Measurements from ENCODE around the gene NTRK1. TPM values are rescaled to one million over a fixed set of nuclear protein-coding genes. Genes with fewer than 3 reads are reported as not detected.

The NTRK1 gene
- total and polyA plus RNA-seq, 2 donors (not counting 1 experiment from before 2014, with no cell fraction given): not detected

- Histone ChIP-seq H3K4me3 (ENCODE audit: control extremely low read depth in 1 of 5, extremely low read depth in 1 of 5, insufficient read depth in 1 of 5, low read depth in 2 of 5, low read length in 4 of 5) (no peak overlapping the region), H3K27me3 (replicated peaks in 1 of 4; ENCODE audit: control extremely low read depth in 1 of 4, control insufficient read depth in 3 of 4, insufficient read depth in 4 of 4, low read length in 3 of 4) (peaks cover 0 to 27% (median 6%) of the 10 kb centered on the region in 4 experiments), H3K9me3 (ENCODE audit: control extremely low read depth in 1 of 3, control insufficient read depth in 2 of 3, insufficient read depth in 1 of 3, low read length in 2 of 3) (no peaks in the 10 kb centered on the region), H3K79me2 (ENCODE audit: control insufficient read depth, insufficient read depth, low read length) (no peaks in the 10 kb centered on the region), H3K4me1 (ENCODE audit: control insufficient read depth in 2 of 2, insufficient read depth in 2 of 2, low read length in 2 of 2) (no peaks in the 10 kb centered on the region), H3K4me2 (replicated peaks; ENCODE audit: low read depth, low read length, poor library complexity, severe bottlenecking) (no peak overlapping the region), H3K27ac (ENCODE audit: low read length in 2 of 2) (no peak overlapping the region), H4K20me1 (ENCODE audit: control insufficient read depth, insufficient read depth, low read length, poor library complexity, severe bottlenecking) (no peaks in the 10 kb centered on the region), H3K9ac (ENCODE audit: low read length) (no peak overlapping the region), H2AFZ (ENCODE audit: insufficient read depth, low read depth, low read length, poor library complexity, severe bottlenecking) (no peak overlapping the region), H3K36me3 (replicated peaks in 1 of 2; ENCODE audit: control extremely low read depth in 1 of 2, control insufficient read depth in 1 of 2, extremely low read depth in 1 of 2, insufficient read depth in 2 of 2, low read length in 1 of 2) (no peaks in the 10 kb centered on the region)
- ChIA-PET CTCF (interaction anchor here (1.4 to 1.6 kb wide), 2 partner anchors 27 to 56 kb away, joined by 4 read pairs; partner anchors contain the start of gene NTRK1), POLR2A (interaction anchor here (0.6 kb wide), 1 partner anchor 54 kb away, joined by 9 read pairs; no protein-coding TSS in a partner anchor)
- no CpG with 5 or more reads among the region's 2 CpGs for WGBS (ENCODE audit: insufficient coverage)
- Mint-ChIP-seq H3K4me3 (no peak overlapping the region), H3K27me3 (peaks cover 55% of the 10 kb centered on the region), H3K4me1 (no peaks in the 10 kb centered on the region), H3K27ac (no peak overlapping the region), H3K9me3 (ENCODE audit: insufficient read depth) (no peaks in the 10 kb centered on the region)
- intact Hi-C loops (cut with micrococcal nuclease): no loop called here
- TF ChIP-seq, protein P1, sequence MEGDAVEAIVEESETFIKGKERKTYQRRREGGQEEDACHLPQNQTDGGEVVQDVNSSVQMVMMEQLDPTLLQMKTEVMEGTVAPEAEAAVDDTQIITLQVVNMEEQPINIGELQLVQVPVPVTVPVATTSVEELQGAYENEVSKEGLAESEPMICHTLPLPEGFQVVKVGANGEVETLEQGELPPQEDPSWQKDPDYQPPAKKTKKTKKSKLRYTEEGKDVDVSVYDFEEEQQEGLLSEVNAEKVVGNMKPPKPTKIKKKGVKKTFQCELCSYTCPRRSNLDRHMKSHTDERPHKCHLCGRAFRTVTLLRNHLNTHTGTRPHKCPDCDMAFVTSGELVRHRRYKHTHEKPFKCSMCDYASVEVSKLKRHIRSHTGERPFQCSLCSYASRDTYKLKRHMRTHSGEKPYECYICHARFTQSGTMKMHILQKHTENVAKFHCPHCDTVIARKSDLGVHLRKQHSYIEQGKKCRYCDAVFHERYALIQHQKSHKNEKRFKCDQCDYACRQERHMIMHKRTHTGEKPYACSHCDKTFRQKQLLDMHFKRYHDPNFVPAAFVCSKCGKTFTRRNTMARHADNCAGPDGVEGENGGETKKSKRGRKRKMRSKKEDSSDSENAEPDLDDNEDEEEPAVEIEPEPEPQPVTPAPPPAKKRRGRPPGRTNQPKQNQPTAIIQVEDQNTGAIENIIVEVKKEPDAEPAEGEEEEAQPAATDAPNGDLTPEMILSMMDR (IDR thresholded peaks at IDR 0.05): no peak
- no peak for TF ChIP-seq EZH2 (IDR thresholded peaks at IDR 0.05; ENCODE audit: borderline replicate concordance, insufficient read depth, low read depth, low read length, poor library complexity, severe bottlenecking)
- ATAC-seq (ENCODE audit: low read depth) (no peak), DNase-seq (no peak)
Measured at GRCh38 chr1:156833603-156834002, 27.1 kb upstream of the NTRK1 start.

GRCh38 chr1:156834322-156834721 is 26.3 kb upstream of the NTRK1 start:
- TF ChIP-seq EZH2 (IDR thresholded peaks at IDR 0.05; ENCODE audit: borderline replicate concordance, insufficient read depth, low read depth, low read length, poor library complexity, severe bottlenecking): no peak
- TF ChIP-seq, protein P1 (IDR thresholded peaks at IDR 0.05): no peak
- DNase-seq: no peak
- Mint-ChIP-seq H3K27ac (no peak overlapping the region), H3K4me1 (no peaks in the 10 kb centered on the region), H3K9me3 (ENCODE audit: insufficient read depth) (no peaks in the 10 kb centered on the region), H3K27me3 (peaks cover 60% of the 10 kb centered on the region), H3K4me3 (no peak overlapping the region)
- H3K79me2 ChIP-seq (ENCODE audit: control insufficient read depth, insufficient read depth, low read length): no peaks in the 10 kb centered on the region
- H3K4me3 ChIP-seq (ENCODE audit: control extremely low read depth in 1 of 5, extremely low read depth in 1 of 5, insufficient read depth in 1 of 5, low read depth in 2 of 5, low read length in 4 of 5): no peak overlapping the region
- H3K36me3 ChIP-seq (replicated peaks in 1 of 2; ENCODE audit: control extremely low read depth in 1 of 2, control insufficient read depth in 1 of 2, extremely low read depth in 1 of 2, insufficient read depth in 2 of 2, low read length in 1 of 2): no peaks in the 10 kb centered on the region
- peaks cover 0 to 34% (median 7%) of the 10 kb centered on the region in 4 experiments for H3K27me3 ChIP-seq (replicated peaks in 1 of 4; ENCODE audit: control extremely low read depth in 1 of 4, control insufficient read depth in 3 of 4, insufficient read depth in 4 of 4, low read length in 3 of 4)
- no peak overlapping the region for H2AFZ ChIP-seq (ENCODE audit: insufficient read depth, low read depth, low read length, poor library complexity, severe bottlenecking)
- intact Hi-C loops (cut with micrococcal nuclease): no loop called here
- H4K20me1 ChIP-seq (ENCODE audit: control insufficient read depth, insufficient read depth, low read length, poor library complexity, severe bottlenecking): no peaks in the 10 kb centered on the region
- 67% methylated on average over 2 of the region's 3 CpGs for WGBS (ENCODE audit: insufficient coverage)
- peaks cover 0 to 3% (median 0%) of the 10 kb centered on the region in 3 donors for H3K9me3 ChIP-seq (ENCODE audit: control extremely low read depth in 1 of 3, control insufficient read depth in 2 of 3, insufficient read depth in 1 of 3, low read length in 2 of 3)
- no peak for ATAC-seq (ENCODE audit: low read depth)
- no peaks in the 10 kb centered on the region for H3K4me1 ChIP-seq (ENCODE audit: control insufficient read depth in 2 of 2, insufficient read depth in 2 of 2, low read length in 2 of 2)
- no peak overlapping the region for H3K9ac ChIP-seq (ENCODE audit: low read length)
- ChIA-PET POLR2A (no interaction called here), CTCF (interaction anchor here (1.4 to 1.6 kb wide), 2 partner anchors 27 to 55 kb away, joined by 4 read pairs; partner anchors contain the start of gene NTRK1)
- no peak overlapping the region for H3K4me2 ChIP-seq (replicated peaks; ENCODE audit: low read depth, low read length, poor library complexity, severe bottlenecking)
- H3K27ac ChIP-seq (ENCODE audit: low read length in 2 of 2): no peak overlapping the region

Measured in B cell (primary cell).